Measurements from ENCODE around the gene SEPTIN2.

DNA sequence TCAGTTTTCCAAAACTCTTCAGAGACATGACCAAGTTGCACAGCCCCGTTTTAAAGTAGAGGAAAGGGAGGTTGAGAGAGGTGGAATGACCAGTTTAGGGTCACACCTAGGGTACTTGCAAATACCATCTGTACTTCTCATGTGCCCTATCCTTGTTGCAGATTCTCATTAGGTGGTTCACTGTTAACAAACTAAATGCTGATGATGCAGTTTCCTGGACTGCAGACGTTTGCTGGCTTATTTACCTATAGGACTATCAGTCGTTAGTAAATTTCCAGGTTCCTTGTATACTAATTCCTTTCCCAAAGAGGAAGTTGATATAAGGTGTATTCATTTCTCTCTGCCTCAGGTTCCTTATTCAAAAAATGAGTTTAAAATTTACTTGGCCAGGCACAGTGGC lies 41.8 kb downstream of the SEPTIN2 start:
- TF ChIP-seq, protein P1, sequence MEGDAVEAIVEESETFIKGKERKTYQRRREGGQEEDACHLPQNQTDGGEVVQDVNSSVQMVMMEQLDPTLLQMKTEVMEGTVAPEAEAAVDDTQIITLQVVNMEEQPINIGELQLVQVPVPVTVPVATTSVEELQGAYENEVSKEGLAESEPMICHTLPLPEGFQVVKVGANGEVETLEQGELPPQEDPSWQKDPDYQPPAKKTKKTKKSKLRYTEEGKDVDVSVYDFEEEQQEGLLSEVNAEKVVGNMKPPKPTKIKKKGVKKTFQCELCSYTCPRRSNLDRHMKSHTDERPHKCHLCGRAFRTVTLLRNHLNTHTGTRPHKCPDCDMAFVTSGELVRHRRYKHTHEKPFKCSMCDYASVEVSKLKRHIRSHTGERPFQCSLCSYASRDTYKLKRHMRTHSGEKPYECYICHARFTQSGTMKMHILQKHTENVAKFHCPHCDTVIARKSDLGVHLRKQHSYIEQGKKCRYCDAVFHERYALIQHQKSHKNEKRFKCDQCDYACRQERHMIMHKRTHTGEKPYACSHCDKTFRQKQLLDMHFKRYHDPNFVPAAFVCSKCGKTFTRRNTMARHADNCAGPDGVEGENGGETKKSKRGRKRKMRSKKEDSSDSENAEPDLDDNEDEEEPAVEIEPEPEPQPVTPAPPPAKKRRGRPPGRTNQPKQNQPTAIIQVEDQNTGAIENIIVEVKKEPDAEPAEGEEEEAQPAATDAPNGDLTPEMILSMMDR (optimal IDR thresholded peaks at IDR 0.05 in 1 of 3, IDR thresholded peaks at IDR 0.05 in 1 of 3, conservative IDR thresholded peaks at IDR 0.05 in 1 of 3; ENCODE audit: extremely low read depth in 1 of 3, insufficient read depth in 2 of 3, low read length in 3 of 3) = no peak
- TF ChIP-seq EZH2 (IDR thresholded peaks at IDR 0.05; ENCODE audit: low read length) = no peak
